GM19239 (cell line): ENCODE results near the gene SUDS3.

Experiments
- DNase-seq: peaks from one replicate; pipeline ENCODE4 v3.0.0; 2011; ENCODE audit warnings: low spot score; ENCODE audit not compliant: insufficient read length
- FAIRE-seq: peaks from 2 replicates; lab custom pipeline; 2011; peaks lifted over from hg19 to GRCh38; lab: Jason Lieb, UNC

SUDS3 gene

DNA sequence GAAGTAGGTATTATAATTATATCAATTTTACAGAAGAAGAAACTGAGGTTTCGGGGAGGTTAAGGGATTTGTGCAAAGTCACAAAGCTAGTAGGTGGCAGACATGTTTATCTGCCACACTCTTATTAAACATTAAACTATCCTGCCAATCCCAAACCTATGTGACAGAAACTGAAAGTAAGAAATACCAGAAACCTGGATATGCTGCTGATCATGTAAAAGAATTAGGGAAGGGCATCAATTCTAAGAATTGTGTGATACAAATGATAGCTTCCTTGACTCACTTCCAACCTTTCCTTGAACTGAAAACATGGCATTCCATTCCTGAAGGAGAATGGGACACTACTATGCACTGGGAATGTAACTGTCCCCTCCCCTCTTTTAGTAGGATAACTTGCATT lies 20.5 kb upstream of the SUDS3 start:
- peak; percentile 40 for FAIRE-seq
- no peak for DNase-seq

DNA sequence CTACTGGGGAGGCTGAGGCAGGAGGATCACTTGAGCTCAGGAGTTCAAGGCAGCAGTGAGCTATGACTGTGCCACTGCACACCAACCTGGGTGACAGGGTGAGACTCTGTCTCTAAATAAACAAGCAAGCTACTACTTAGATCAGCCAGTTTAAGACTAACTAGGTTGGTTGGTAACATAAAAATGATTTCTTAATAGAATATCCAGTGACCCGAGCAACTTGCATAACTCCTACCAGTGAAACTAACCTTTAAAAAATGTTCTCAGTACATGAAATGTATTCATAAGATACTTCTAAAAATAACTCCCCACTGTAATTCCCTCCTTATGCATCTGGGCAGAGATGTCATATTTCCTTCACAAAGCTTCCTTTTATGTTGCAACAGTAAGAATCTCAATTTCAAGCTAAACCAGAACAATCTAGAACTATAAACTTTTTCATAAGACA lies 19.5 kb upstream of the SUDS3 start:
- DNase-seq (no peak), FAIRE-seq (no peak)

DNA sequence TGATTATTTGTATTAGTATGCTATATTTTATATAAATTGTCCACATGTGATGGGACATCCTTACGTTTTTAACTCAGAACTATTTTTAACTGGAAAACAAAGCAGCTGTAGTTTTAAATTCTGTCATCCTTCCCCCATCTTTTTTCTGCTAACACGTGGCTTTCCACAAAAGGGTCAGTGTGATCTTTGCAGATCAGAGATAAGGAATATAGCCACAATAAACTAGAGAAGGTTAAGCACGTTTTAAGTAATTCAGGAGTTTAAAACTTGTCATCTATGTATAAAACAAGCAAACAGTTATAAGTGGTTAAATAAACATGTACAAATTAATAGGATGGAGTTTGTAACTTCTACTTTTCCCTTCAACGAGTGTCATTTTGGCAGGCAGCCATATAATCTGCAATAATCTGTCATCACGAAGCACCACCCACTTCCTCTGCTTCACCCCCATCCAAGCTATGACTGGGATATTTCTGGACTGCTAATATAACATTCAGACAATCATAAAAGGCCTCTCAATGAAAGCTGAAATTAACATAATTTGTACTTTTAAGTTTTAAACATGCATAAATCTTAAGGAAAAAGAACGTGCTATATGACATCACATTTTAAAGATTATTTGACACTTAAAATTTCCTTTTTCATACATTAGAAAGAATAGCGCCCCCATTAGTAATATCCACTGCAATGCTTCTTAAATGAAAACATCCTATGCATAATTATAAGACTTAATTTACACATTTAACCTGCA lies 18.9 kb upstream of the SUDS3 start:
- peak; percentile 94 for FAIRE-seq
- no peak for DNase-seq

DNA sequence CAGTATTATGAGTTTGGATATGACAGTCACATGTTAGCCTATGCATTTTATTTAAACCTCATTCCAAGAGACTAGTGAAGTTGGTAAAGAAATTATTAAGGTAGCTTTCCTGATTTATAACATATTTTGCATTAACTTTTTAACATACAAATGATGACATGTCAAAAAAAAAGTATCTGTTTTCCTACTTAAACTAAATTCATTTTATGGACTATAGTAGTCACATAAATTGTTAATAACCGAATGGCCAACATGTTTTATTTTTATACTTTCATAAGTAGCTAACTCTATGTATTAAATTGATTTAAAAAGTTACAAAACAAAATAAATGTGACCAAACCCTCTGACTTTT lies 18.4 kb upstream of the SUDS3 start:
- FAIRE-seq (no peak), DNase-seq (no peak)

DNA sequence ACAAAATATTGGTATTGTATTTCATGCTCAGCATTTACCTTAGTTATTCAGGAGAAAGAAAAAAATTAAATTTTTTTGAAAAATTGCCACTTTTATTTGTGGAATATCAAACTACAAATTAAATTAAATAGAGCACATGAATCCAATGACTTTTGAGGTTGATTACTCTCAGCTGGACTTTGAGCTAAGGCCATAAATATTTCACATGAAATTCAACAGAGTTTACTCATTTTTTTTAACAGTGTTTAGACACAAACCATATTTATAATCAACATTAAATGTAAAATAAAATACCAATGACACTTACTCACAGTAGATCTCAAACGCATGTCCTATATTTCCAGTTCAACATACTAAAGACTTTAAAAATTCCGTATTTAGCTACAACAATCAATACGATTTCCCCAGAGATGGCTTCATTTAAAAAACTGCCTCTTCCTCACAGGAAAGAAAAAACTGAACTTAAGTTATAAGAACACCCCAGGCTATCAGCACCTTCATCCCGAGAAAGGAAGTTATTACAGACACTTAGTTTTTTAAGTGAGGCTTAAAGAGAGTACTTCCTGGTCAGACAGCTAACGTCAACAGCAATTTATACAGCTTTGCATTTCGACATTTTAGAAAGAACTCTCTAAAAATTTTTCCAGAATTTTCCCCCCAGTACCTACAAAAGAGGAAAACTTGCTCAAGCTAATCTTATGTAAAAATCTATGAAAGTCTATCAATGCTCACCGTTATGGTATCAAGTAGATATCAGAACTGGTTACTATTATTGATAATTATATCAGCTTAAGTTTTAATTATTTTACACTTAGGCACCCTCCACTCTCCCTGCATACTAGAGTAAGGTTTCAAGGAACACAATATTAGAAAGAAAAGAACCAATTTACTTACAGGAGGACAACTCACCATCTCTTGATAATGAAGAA lies 17.5 kb upstream of the SUDS3 start:
- FAIRE-seq (peak; percentile 77), DNase-seq (no peak)

DNA sequence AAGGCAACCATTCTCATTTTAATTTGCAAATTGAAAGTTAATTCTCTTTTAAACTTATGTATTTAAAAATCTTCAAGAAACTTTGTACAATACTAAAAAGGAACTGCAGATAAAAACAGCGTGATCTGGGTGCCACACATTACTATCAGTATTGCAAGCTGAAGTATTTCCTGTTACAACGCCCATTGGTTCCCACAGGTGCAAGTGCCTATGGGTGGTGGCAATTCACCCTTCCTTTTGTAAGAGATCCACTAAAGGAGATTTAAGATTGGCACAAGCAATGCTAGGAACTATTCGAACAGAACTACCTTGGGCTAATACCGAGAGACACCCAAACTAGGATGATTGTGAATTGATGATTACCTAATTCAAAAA lies 16.8 kb upstream of the SUDS3 start:
- FAIRE-seq = peak; percentile 85
- no peak for DNase-seq

DNA sequence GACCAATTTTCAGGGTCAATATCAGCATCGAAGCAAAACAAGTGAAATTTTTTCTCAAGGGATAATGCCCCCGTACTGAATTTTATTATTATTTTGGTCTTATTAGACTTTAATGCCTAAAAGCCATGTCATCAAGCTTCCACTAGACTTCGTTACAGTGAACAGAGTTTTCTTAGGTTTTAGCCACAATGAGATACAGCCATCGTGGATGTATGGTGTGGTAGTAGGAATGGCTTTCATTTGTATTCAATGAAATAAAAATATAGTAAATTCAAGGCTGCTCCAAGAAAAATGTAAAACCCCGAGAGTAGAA lies 15.3 kb upstream of the SUDS3 start:
- DNase-seq (no peak), FAIRE-seq (no peak)

DNA sequence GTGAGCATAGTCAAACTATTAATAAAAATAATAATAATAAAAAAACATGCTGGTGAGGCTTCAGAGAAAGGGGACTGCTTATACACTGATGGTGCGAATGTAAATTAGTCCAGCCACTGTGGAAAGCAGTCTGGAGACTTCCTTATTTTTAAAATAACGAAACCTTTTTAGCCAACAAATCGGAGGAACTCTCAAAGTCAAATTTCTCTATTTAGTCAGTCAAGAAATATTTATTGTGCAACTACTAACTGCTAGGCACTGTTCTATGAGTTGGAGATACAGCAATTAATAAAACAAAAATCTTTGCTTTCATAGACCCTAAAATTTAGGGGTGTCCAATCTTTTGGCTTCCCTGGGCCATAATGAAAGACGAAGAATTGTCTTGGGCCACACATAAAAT lies 14.5 kb upstream of the SUDS3 start:
- FAIRE-seq = no peak

DNA sequence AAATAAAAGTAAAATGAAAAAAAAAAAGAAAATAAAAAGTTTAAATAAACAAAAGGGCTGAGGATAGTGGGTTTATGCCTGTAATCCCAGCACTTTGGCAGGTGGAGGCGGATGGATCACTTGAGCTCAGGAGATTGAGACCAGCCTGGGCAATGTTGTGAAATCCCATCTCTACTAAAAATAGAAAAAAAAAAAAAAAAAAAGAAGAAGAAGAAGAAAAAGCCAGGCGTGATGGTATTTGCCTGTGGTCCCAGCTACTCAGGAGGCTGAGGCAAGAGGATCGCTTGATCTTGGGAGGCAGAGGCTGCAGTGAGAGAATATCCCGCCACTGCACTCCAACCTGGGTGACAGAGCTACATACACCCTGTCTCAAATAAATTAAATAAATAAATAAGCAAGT lies 7.5 kb upstream of the SUDS3 start:
- FAIRE-seq (no peak), DNase-seq (no peak)

More for the DNA sequence above, 14.5 kb upstream of the SUDS3 start:
- DNase-seq = no peak

DNA sequence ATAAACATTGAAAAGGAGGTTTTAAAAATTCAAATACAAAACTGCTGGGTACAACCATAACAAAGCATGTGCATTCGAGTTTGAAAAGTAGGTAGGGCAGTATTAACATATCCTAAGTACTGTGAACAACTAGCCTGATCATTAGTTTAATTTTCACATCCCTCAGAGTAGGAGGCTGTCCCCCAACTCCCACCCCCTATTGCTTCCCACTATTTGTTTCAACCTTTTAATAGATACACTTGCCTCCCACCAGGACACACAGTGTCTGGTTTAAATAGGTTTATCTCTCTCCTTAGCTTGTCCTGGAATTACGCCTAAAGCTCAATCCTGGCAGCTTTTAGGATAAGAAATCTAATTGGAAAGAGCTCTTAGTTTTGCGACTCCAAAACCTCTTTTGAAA lies 5.8 kb upstream of the SUDS3 start:
- DNase-seq = no peak
- FAIRE-seq = no peak

DNA sequence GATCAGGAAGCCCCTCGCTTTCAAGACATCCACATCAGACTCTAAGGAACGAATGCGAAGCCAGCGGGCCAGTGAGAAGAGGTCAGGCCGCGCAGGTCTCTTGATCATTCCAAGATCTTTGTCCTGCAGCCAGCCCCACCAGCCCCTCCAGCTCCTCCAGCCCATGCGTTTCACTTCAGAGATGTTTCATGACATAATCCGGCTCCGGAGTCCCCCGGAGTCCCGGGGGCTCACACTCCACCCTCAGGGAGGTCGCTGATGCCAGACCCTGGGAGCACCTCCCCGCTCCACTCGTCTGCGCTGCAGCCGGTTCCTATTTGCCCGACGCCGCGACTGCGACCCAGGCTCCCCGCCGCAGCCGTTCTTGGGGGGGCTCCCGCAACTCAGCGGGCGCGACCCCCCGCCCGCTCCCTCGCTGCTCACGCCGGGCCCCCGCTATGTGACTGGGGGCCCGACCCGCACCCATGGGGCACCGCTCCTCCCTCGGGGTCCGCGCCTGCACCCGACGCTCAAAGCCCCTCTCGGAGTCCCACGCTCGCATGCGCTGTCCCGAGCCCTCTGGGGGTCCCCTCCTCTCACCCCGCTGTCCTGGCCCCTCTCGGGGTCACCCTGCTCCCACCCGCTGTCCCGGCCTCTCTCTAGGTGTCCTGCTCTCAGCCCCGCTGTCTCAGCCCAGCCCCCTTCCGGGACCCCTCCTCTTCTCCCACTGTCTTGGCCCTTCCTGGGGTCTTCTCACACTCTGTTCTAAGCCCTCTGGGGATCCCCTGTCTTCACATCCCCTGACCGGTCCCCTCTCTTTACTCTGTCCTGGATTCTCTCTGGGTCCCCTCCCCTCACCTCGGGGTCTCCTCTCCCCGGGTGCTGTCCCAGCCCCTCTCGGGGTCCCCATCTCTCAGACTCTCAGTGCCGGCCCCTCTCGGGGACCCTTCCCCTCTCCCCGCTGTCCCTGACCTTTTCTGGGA lies 4.8 kb upstream of the SUDS3 start:
- DNase-seq (no peak), FAIRE-seq (peak; percentile 85)

DNA sequence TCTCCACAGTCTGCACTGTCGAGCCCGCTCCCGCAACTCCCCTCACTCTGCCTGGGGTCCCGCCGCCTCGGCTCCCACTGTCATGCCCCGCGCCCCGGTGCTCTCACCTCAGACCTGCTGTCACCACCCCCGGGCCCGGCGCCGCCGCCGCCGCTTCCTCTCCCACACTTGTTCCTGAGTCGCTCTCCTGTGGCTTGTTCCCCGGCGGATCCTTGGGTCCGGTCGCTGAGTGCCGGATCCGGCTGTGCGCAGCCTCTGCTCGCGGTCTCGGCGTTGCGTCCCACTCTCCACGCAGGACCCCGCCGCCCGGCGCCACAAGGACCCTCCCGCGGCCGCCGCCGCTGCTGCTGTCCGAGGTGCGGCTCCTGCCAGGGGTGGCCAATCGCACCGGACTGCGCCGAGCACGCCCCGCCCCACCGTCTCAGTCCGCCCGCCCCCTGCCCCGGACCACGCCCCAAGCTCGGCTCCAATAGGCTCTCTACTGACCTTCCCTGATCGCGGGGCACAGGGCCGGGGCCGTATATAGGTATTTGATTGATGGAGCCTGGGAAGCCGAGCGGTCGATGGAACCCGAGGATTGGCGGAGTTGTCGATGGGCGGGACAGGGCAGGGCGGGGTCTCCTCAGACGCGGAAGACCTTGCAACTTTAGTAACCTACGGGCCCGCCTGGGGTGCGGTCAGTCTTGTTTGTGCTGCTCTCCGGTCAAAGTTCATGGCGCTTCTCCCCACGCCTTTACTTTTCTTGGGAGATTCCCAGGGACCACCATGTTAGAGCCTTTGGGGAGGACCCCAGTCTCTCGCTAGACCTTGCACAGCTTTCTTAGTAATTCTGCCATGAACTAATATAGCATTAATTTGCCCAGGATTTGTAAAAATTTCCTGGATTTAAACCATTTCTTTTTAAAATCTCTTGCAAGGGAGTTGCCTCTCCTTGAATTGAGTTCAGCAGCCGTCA lies 3.5 kb upstream of the SUDS3 start, which contains the start of gene TAOK3:
TAOK3 (minus strand) TSS at position 367 of the 955 bp plus-strand sequence. CDS start 117,340 bp downstream, outside the sequence.
- FAIRE-seq = peak; percentile 97
- peak; percentile 78 for DNase-seq

DNA sequence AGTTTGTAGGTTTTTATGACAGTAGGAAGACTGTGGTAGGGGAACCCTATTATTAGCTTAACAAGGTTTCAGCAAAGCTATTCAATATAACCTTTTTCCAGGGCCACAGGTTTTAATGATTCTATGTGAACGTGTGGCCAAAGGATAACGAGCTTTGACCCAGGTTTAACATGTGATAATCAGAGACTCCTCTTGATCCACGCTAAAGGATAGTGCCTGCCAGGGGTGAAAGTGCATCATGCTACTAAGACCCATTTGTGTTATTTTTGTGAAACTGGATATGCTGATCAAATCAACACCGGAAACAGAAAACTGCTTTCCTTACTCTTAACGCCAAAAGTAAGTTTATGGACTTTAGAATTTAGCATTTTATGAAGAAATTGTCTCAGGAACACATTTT lies 2.7 kb upstream of the SUDS3 start:
- FAIRE-seq (peak; percentile 11), DNase-seq (no peak)

DNA sequence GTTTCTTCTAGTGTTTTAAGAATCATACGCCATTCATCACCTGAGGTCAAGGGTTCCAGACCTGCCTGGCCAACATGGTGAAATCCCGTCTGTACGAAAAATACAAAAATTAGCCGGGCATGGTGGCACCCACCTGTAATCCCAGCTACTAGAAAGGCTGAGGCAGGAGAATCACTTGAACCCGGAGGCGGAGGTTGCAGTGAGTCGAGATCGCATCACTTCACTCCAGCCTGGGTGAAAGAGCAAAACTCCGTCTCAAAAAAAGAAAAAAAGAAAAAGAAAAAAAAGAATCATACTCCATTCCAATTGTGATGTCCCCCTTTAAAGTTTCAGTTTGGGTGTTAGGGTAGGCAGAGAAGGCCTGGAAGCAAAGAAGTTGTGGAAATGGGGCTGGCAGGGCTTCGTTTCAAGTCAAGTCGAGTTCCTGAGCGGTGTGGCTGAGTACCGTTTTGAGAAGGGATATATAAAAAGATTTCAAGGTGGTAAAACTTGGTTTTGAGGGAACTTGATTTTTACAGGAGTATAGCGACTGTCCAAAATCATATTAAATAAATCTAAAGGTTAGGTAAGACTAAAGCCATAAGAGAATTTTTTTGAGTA lies 2.1 kb upstream of the SUDS3 start:
- DNase-seq (no peak), FAIRE-seq (no peak)

DNA sequence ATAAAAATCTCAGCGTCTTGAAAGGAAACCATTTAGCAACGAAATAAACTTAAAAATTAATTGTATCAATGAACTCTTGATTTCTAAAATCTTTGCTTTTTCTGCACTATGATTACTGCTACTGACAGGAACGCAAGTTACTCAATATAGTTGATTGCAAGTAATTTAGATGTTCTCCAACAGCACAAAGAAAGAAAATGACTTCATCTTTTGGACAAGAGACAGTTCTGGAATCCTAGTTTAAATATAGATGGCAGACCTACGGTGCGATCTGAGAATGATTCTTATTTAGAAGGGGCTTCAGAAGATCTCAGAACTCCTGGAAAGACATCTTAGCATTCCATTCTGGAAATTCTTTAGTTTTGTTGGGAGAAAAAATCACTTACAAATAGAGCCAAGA lies 1.4 kb upstream of the SUDS3 start:
- DNase-seq (no peak), FAIRE-seq (no peak)

DNA sequence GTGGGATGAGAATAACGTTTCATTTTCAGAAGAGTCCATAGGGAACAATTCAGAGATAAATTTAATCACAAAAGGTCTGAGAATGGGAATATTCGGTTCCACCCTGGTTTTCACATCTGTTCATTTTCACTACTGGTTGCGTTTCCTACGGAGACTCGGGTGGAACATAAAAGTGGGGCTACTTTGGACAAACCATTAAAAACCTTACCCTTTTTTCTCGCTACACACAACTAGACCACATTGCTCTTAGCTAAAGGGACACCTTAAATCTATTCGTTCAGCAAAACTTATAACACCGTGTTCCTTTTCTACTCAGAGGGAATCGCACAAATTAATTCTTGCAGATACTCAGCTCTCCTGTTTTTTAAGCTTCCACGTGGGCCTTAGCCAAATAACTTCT lies 1.0 kb upstream of the SUDS3 start:
- FAIRE-seq = no peak
- DNase-seq = no peak

DNA sequence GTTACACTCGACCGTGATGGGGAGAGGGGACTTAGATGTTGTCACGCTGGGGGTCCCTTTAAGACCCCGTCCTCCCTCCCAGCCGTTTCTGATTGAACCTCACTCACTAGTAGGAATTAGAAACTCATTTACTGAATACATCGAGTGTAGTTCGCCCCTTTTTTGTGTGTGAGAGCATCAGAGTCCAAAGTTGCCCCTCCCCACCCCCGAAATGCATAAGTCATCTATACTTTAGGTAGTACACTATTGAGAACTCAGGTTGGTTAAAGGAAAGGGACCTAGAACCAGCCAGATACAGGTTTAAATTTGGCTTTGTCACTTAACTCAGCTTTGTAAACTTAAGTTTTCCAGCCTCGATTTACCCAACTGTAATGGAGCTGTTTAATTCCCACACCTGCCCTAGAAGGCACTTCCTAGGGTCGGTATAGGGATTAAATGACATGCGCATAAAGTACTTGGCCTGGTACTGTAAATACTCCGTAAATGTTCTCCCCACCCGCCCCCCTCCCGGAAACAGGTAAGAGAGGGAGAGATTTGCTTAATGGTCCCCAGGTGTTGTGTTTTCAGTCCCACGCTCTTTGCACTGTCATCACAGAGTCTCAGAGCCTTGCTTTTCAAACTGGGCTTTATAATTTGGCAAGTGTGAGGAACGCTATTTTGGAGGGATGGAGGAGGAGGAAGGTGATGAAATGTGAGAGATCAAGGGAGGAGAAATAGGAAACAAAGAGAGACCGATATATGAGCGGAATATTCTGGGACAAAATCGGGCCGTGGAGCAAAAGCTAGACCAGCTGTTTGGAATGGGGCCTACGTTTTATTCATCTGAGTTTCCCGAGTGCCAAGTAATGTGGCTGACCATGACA lies 897 bp downstream of the SUDS3 start:
- FAIRE-seq (peak; percentile 67), DNase-seq (no peak)

DNA sequence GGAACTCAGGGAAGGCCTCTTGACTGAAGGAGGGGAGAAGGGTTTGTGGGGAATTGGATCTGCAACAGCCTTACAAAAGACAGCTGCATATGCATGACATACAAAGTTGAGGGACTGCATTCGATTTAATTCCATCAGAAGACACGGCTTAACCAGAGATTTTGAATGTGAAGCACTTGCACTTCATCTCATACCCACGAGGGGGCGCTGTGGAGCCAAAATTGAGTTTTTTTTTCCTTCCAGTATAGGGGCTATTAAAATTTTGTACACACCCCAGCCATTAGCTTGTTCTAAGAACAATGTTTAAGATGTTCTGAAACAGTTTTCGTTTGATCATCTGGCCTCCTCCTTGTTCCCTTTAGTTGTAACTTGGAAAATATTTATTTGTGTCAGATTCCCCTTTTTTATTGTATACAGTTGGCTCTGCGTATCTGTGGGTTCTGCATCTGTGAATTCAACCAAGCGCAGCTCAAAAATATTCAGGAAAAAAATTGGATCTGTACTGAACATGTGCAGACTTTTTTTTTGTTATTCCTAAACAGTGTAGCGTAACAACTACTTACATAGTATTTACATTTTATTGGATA lies 1.6 kb downstream of the SUDS3 start:
- peak; percentile 94 for FAIRE-seq
- DNase-seq = no peak
